ENCODE results near the gene TPSAB1. TPM values are rescaled to one million over a fixed set of nuclear protein-coding genes. Genes with fewer than 3 reads are reported as not detected.
"Not testable (repeated sequence)": the region's sequence is repeated elsewhere in the genome, so short reads cannot be mapped to it uniquely, and the experiment has no call there.

Gene TPSAB1
- total RNA-seq, 1 experiment from 2014 or later: not detected

- intact Hi-C loops (cut with micrococcal nuclease): no loop called here
- TF ChIP-seq, protein P1, sequence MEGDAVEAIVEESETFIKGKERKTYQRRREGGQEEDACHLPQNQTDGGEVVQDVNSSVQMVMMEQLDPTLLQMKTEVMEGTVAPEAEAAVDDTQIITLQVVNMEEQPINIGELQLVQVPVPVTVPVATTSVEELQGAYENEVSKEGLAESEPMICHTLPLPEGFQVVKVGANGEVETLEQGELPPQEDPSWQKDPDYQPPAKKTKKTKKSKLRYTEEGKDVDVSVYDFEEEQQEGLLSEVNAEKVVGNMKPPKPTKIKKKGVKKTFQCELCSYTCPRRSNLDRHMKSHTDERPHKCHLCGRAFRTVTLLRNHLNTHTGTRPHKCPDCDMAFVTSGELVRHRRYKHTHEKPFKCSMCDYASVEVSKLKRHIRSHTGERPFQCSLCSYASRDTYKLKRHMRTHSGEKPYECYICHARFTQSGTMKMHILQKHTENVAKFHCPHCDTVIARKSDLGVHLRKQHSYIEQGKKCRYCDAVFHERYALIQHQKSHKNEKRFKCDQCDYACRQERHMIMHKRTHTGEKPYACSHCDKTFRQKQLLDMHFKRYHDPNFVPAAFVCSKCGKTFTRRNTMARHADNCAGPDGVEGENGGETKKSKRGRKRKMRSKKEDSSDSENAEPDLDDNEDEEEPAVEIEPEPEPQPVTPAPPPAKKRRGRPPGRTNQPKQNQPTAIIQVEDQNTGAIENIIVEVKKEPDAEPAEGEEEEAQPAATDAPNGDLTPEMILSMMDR (IDR thresholded peaks at IDR 0.05; ENCODE audit: unreplicated experiment): no peak
- no TSS peak for BruUV-seq (replicated peaks)
- ChIA-PET CTCF (no interaction called here), POLR2A (no interaction called here)
- no peaks in the 10 kb centered on the region for H3K36me3 Mint-ChIP-seq (ENCODE audit: insufficient read depth, unreplicated experiment)
- H3K9me3 Mint-ChIP-seq (ENCODE audit: unreplicated experiment): peaks cover 8% of the 10 kb centered on the region
- H3K27ac Mint-ChIP-seq (ENCODE audit: low read depth, unreplicated experiment): no peak overlapping the region
- H3K4me1 Mint-ChIP-seq (ENCODE audit: insufficient read depth, unreplicated experiment): no peaks in the 10 kb centered on the region
- H3K4me3 Mint-ChIP-seq (ENCODE audit: unreplicated experiment): no peak overlapping the region
- no peak for DNase-seq (ENCODE audit: unreplicated experiment)
- peaks cover 40% of the 10 kb centered on the region for H3K27me3 Mint-ChIP-seq (ENCODE audit: insufficient read depth, unreplicated experiment)
These were observed 24.7 kb downstream of the TPSAB1 start for GRCh38 chr16:1265090-1265630.

DNA sequence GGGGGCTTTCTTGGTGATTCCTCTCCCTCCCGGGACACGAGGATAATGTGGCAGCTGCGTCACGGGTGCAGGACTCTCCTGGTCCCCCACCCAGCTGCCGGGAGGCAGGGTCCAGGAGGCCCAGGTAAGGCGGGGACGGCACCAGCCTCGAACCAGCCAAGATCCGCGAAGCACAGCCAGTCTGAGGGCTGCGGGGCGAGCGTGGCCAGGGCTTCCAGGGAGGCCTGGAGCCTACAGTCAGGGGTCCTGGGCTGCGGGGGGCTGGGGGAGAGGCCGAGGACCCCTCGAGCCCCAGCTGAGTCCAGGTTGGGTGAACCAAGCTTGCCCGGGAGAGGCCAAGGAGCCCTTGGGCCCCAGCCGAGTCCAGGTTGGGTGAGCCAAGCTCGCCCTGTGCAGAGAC, 25.3 kb downstream of the TPSAB1 start:
- TF ChIP-seq, protein P1 (IDR thresholded peaks at IDR 0.05; ENCODE audit: unreplicated experiment): no peak
- no TSS peak for BruUV-seq (replicated peaks)
- POLR2A ChIA-PET: no interaction called here
- CTCF ChIA-PET: no interaction called here
- peaks cover 33% of the 10 kb centered on the region for H3K27me3 Mint-ChIP-seq (ENCODE audit: insufficient read depth, unreplicated experiment)
- DNase-seq (ENCODE audit: unreplicated experiment): no peak
- no peak overlapping the region for H3K4me3 Mint-ChIP-seq (ENCODE audit: unreplicated experiment)
- peaks cover 8% of the 10 kb centered on the region for H3K9me3 Mint-ChIP-seq (ENCODE audit: unreplicated experiment)
- intact Hi-C loops (cut with micrococcal nuclease): no loop called here
- no peaks in the 10 kb centered on the region for H3K4me1 Mint-ChIP-seq (ENCODE audit: insufficient read depth, unreplicated experiment)
- no peak overlapping the region for H3K27ac Mint-ChIP-seq (ENCODE audit: low read depth, unreplicated experiment)
- no peaks in the 10 kb centered on the region for H3K36me3 Mint-ChIP-seq (ENCODE audit: insufficient read depth, unreplicated experiment)

- intact Hi-C loops (cut with micrococcal nuclease); H3K9me3 Mint-ChIP-seq (ENCODE audit: unreplicated experiment); CTCF ChIA-PET; H3K36me3 Mint-ChIP-seq (ENCODE audit: insufficient read depth, unreplicated experiment); H3K4me1 Mint-ChIP-seq (ENCODE audit: insufficient read depth, unreplicated experiment); BruUV-seq (replicated peaks); H3K4me3 Mint-ChIP-seq (ENCODE audit: unreplicated experiment); POLR2A ChIA-PET; H3K27ac Mint-ChIP-seq (ENCODE audit: low read depth, unreplicated experiment); DNase-seq (ENCODE audit: unreplicated experiment): not testable (repeated sequence)
- H3K27me3 Mint-ChIP-seq (ENCODE audit: insufficient read depth, unreplicated experiment): peaks cover 22% of the 10 kb centered on the region
These were observed 28.9 kb downstream of the TPSAB1 start for GRCh38 chr16:1269418-1269817.

DNA sequence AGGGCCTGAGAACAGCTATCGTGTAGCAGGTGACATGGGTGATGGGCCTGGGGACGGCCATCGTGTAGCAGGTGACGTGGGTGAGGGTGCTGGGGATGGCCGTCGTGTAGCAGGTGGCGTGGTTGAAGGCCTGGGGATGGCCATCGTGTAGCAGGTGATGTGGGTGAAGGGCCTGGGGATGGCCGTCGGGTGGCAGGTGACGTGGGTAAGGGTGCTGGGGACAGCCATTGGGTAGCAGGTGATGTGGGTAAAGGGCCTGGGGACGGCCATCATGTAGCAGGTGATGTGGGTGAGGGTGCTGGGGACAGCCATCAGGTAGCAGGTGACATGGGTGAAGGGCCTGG, 30.8 kb downstream of the TPSAB1 start:
- Mint-ChIP-seq H3K27me3 (ENCODE audit: insufficient read depth, unreplicated experiment) (peaks cover 35% of the 10 kb centered on the region), H3K4me3 (ENCODE audit: unreplicated experiment) (no peak overlapping the region), H3K36me3 (ENCODE audit: insufficient read depth, unreplicated experiment) (no peaks in the 10 kb centered on the region), H3K9me3 (ENCODE audit: unreplicated experiment) (no peaks in the 10 kb centered on the region), H3K4me1 (ENCODE audit: insufficient read depth, unreplicated experiment) (no peaks in the 10 kb centered on the region), H3K27ac (ENCODE audit: low read depth, unreplicated experiment) (no peak overlapping the region)
- CTCF ChIA-PET: interaction anchor here (0.6 kb wide), 1 partner anchor 145 kb away, joined by 4 read pairs; no protein-coding TSS in a partner anchor
- DNase-seq (ENCODE audit: unreplicated experiment): no peak
- TF ChIP-seq, protein P1 (IDR thresholded peaks at IDR 0.05; ENCODE audit: unreplicated experiment): no peak
- intact Hi-C loops (cut with micrococcal nuclease): no loop called here
- no TSS peak for BruUV-seq (replicated peaks)
- POLR2A ChIA-PET: no interaction called here

- POLR2A ChIA-PET; H3K4me3 Mint-ChIP-seq (ENCODE audit: unreplicated experiment); H3K4me1 Mint-ChIP-seq (ENCODE audit: insufficient read depth, unreplicated experiment); intact Hi-C loops (cut with micrococcal nuclease); BruUV-seq (replicated peaks); H3K36me3 Mint-ChIP-seq (ENCODE audit: insufficient read depth, unreplicated experiment); H3K27ac Mint-ChIP-seq (ENCODE audit: low read depth, unreplicated experiment); H3K9me3 Mint-ChIP-seq (ENCODE audit: unreplicated experiment): not testable (repeated sequence)
- H3K27me3 Mint-ChIP-seq (ENCODE audit: insufficient read depth, unreplicated experiment): peaks cover 31% of the 10 kb centered on the region
- CTCF ChIA-PET: interaction anchor here (0.6 kb wide), 1 partner anchor 146 kb away, joined by 4 read pairs; no protein-coding TSS in a partner anchor
- DNase-seq (ENCODE audit: unreplicated experiment): peak; percentile 24
These were observed 31.4 kb downstream of the TPSAB1 start for GRCh38 chr16:1271724-1272413.

All from MCF 10A (cell line).